CD14-positive monocyte (primary cell): ENCODE results near the gene BPI. TPM values are rescaled to one million over a fixed set of nuclear protein-coding genes. Genes with fewer than 3 reads are reported as not detected.
"Not testable (repeated sequence)": the region's sequence is repeated elsewhere in the genome, so short reads cannot be mapped to it uniquely, and the experiment has no call there.

Experiments used
- DNase-seq, 3 donors: peaks; one replicate each; pipeline ENCODE4 v3.0.0-alpha.2; 2011 to 2022
- H2AFZ ChIP-seq: 2 replicates; pipeline ENCODE4 v1.6.0; 2012; ENCODE audit warnings: mild to moderate bottlenecking, low read depth, low read length, inconsistent platforms; ENCODE audit not compliant: insufficient read depth, poor library complexity, severe bottlenecking
- H3K27ac ChIP-seq, 2 donors: 1 replicate in 1 of 2; 2 replicates in 1 of 2; pipeline ENCODE4 v1.5.1; 2012 to 2013; ENCODE audit warnings: low read length in 2 of 2, control low read depth in 1 of 2, inconsistent platforms in 1 of 2, low read depth in 1 of 2, mild to moderate bottlenecking in 1 of 2
- H3K27me3 ChIP-seq, 2 donors: one replicate each; pipeline versions ENCODE4 v1.6.0 to v1.6.1; 2011 to 2013; ENCODE audit warnings: low read length in 2 of 2; ENCODE audit not compliant: control insufficient read depth in 2 of 2, insufficient read depth in 2 of 2
- H3K36me3 ChIP-seq, 2 donors: replicated peaks in 1 of 2; 1 replicate in 1 of 2; 2 replicates in 1 of 2; pipeline versions ENCODE4 v1.5.1 to v1.6.1; 2012 to 2013; ENCODE audit warnings: low read length in 2 of 2, control low read depth in 1 of 2, inconsistent platforms in 1 of 2, mild to moderate bottlenecking in 1 of 2; ENCODE audit not compliant: insufficient read depth in 2 of 2, control insufficient read depth in 1 of 2
- H3K4me1 ChIP-seq, 2 donors: 1 replicate in 1 of 2; 2 replicates in 1 of 2; pipeline versions ENCODE4 v1.5.1 to v1.6.1; 2012 to 2013; ENCODE audit warnings: low read length in 2 of 2, control low read depth in 1 of 2, inconsistent platforms in 1 of 2, mild to moderate bottlenecking in 1 of 2, moderate library complexity in 1 of 2; ENCODE audit not compliant: insufficient read depth in 2 of 2, control insufficient read depth in 1 of 2
- H3K4me2 ChIP-seq: replicated peaks from 2 replicates; pipeline ENCODE3; 2012; ENCODE audit warnings: low read length, moderate library complexity, mild to moderate bottlenecking; ENCODE audit not compliant: poor library complexity, severe bottlenecking; ENCODE audit errors: extremely low read depth
- H3K4me3 ChIP-seq, 3 experiments: fragments of 200-600 bp in 1 of 3; sonication (generic) in 1 of 3; replicated peaks in 1 of 3; 1 replicate in 2 of 3; 2 replicates in 1 of 3; pipeline ENCODE4 v1.5.1; 2011 to 2013; ENCODE audit warnings: low read length in 3 of 3, mild to moderate bottlenecking in 3 of 3, control low read depth in 2 of 3, low read depth in 2 of 3, inconsistent platforms in 1 of 3, moderate library complexity in 1 of 3
- H3K79me2 ChIP-seq: 2 replicates; pipeline ENCODE4 v1.6.0; 2012; ENCODE audit warnings: mild to moderate bottlenecking, control low read depth, inconsistent platforms, low read length, moderate library complexity; ENCODE audit not compliant: insufficient read depth
- H3K9ac ChIP-seq: 2 replicates; pipeline ENCODE4 v1.6.0; 2017; ENCODE audit warnings: low read length, mild to moderate bottlenecking; ENCODE audit not compliant: insufficient read depth, poor library complexity, severe bottlenecking
- H3K9me3 ChIP-seq, 2 donors: replicated peaks in 1 of 2; 1 replicate in 1 of 2; 2 replicates in 1 of 2; pipeline versions ENCODE4 v1.5.1 to v1.6.1; 2012 to 2013; ENCODE audit warnings: low read length in 2 of 2, control low read depth in 1 of 2; ENCODE audit not compliant: control insufficient read depth in 1 of 2, insufficient read depth in 1 of 2
- H4K20me1 ChIP-seq: 2 replicates; pipeline ENCODE4 v1.6.0; 2012; ENCODE audit warnings: mild to moderate bottlenecking, low read length, control low read depth, moderate library complexity; ENCODE audit not compliant: insufficient read depth
- H3K27ac Mint-ChIP-seq, 7 donors: one replicate each; pipeline ENCODE4 v1.8.0; 2020; ENCODE audit warnings: mild to moderate bottlenecking in 7 of 7, mixed read lengths in 7 of 7, moderate library complexity in 6 of 7, inconsistent platforms in 2 of 7
- H3K27me3 Mint-ChIP-seq, 3 donors: one replicate each; pipeline ENCODE4 v1.8.0; 2021 to 2022; ENCODE audit warnings: low read depth in 3 of 3, mild to moderate bottlenecking in 3 of 3, mixed read lengths in 3 of 3, moderate library complexity in 3 of 3, inconsistent platforms in 1 of 3
- H3K36me3 Mint-ChIP-seq, 2 donors: one replicate each; pipeline ENCODE4 v1.8.0; 2020; ENCODE audit warnings: mixed read lengths in 2 of 2, inconsistent platforms in 1 of 2, mild to moderate bottlenecking in 1 of 2
- H3K4me1 Mint-ChIP-seq: one replicate; pipeline ENCODE4 v1.8.0; 2020; ENCODE audit warnings: mild to moderate bottlenecking, mixed read lengths
- H3K4me3 Mint-ChIP-seq, 2 donors: one replicate each; pipeline ENCODE4 v1.8.0; 2020; ENCODE audit warnings: mild to moderate bottlenecking in 2 of 2, mixed read lengths in 2 of 2, moderate library complexity in 1 of 2
- H3K9me3 Mint-ChIP-seq, 7 donors: one replicate each; pipeline ENCODE4 v1.8.0; 2020 to 2022; ENCODE audit warnings: mixed read lengths in 7 of 7, mild to moderate bottlenecking in 6 of 7, moderate library complexity in 6 of 7, inconsistent platforms in 2 of 7
- WGBS: methylation state at CpG from one replicate; pipeline ENCODE4 v1.1.5; 2013; ENCODE audit warnings: missing lambda C conversion rate; ENCODE audit not compliant: insufficient coverage; 5-methylcytosine and 5-hydroxymethylcytosine counted together
- intact Hi-C, 2 donors: fragments of 100-400 bp; cut with micrococcal nuclease; formaldehyde crosslinking; loops; one replicate each; pipeline versions ENCODE4 v1.15.0 to v1.15.1; 2023
- polyA plus RNA-seq, 3 donors: library from polyadenylated mRNA; depleted of rRNA in 1 of 3; unstranded in 2 of 3; stranded (reverse) in 1 of 3; fragments of 300-500 nt in 2 of 3; fragments of >200 nt in 1 of 3; fragmentation: Illumina TruSeq in 2 of 3; gene quantifications; 1 replicate in 2 of 3; 2 replicates in 1 of 3; pipeline ENCODE4 v1.2.3, GENCODE V29; 2012 to 2021
- TF ChIP-seq, protein P1 (sequence below): fragments of 200-600 bp; IDR thresholded peaks from one replicate; pipeline ENCODE4 v1.8.0; 2022; ENCODE audit warnings: antibody characterized with exemption, mild to moderate bottlenecking

The BPI gene
- polyA plus RNA-seq, 3 donors = 8.2 to 9.0 (median 8.7) TPM

- intact Hi-C loops = no loop called here
Observed at GRCh38 chr20:38313676-38314075, 9.7 kb downstream of the BPI start.

GRCh38 chr20:38314350-38314749 lies 10.4 kb downstream of the BPI start:
- H3K4me2 ChIP-seq, H3K4me3 ChIP-seq, H2AFZ ChIP-seq, H3K79me2 ChIP-seq, H3K9me3 Mint-ChIP-seq, H3K27ac ChIP-seq, H4K20me1 ChIP-seq, H3K9ac ChIP-seq, H3K4me3 Mint-ChIP-seq, H3K4me1 Mint-ChIP-seq, H3K4me1 ChIP-seq, DNase-seq, intact Hi-C loops, H3K27ac Mint-ChIP-seq, H3K9me3 ChIP-seq: not testable (repeated sequence)
- Histone ChIP-seq H3K27me3 (peaks cover 2 to 16% of the 10 kb centered on the region in 2 donors), H3K36me3 (peaks cover 8 to 15% of the 10 kb centered on the region in 2 donors)
- Mint-ChIP-seq H3K27me3 (peaks cover 14 to 41% (median 19%) of the 10 kb centered on the region in 3 donors), H3K36me3 (peaks cover 42 to 57% of the 10 kb centered on the region in 2 donors)
- 100% methylated on average over 1 of the region's 1 CpG for WGBS

More at GRCh38 chr20:38313676-38314075, 9.7 kb downstream of the BPI start:
- H3K27ac ChIP-seq = no peak overlapping the region
- H3K4me1 ChIP-seq = no peaks in the 10 kb centered on the region
- Mint-ChIP-seq H3K4me3 (no peak overlapping the region), H3K36me3 (peaks cover 47 to 56% of the 10 kb centered on the region in 2 donors), H3K27me3 (peaks cover 13 to 36% (median 21%) of the 10 kb centered on the region in 3 donors), H3K4me1 (no peaks in the 10 kb centered on the region), H3K9me3 (peaks cover 0 to 6% (median 3%) of the 10 kb centered on the region in 7 donors), H3K27ac (no peak overlapping the region)
- no peak overlapping the region for H3K4me2 ChIP-seq
- no peak overlapping the region for H2AFZ ChIP-seq
- H3K4me3 ChIP-seq = no peak overlapping the region
- H3K9me3 ChIP-seq = no peaks in the 10 kb centered on the region
- H3K27me3 ChIP-seq = peaks cover 2 to 19% of the 10 kb centered on the region in 2 donors
- TF ChIP-seq, protein P1, sequence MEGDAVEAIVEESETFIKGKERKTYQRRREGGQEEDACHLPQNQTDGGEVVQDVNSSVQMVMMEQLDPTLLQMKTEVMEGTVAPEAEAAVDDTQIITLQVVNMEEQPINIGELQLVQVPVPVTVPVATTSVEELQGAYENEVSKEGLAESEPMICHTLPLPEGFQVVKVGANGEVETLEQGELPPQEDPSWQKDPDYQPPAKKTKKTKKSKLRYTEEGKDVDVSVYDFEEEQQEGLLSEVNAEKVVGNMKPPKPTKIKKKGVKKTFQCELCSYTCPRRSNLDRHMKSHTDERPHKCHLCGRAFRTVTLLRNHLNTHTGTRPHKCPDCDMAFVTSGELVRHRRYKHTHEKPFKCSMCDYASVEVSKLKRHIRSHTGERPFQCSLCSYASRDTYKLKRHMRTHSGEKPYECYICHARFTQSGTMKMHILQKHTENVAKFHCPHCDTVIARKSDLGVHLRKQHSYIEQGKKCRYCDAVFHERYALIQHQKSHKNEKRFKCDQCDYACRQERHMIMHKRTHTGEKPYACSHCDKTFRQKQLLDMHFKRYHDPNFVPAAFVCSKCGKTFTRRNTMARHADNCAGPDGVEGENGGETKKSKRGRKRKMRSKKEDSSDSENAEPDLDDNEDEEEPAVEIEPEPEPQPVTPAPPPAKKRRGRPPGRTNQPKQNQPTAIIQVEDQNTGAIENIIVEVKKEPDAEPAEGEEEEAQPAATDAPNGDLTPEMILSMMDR = no peak
- no peaks in the 10 kb centered on the region for H3K79me2 ChIP-seq
- H4K20me1 ChIP-seq = no peaks in the 10 kb centered on the region
- 97% methylated on average over 2 of the region's 2 CpGs for WGBS
- H3K9ac ChIP-seq = no peak overlapping the region
- H3K36me3 ChIP-seq = peaks cover 7 to 19% of the 10 kb centered on the region in 2 donors
- DNase-seq = no peak
